HG03135 (cell line): ENCODE results near the gene SERPINC1.
"Not testable (repeated sequence)": the region's sequence is repeated elsewhere in the genome, so short reads cannot be mapped to it uniquely, and the experiment has no call there.

Source experiments
- ATAC-seq: cut with Tn5 transposase; IDR thresholded peaks from one replicate; pipeline ENCODE4 v1.9.1; 2021; ENCODE audit warnings: mild to moderate bottlenecking, moderate library complexity; ENCODE audit not compliant: unreplicated experiment

Gene SERPINC1

GRCh38 chr1:173917149-173917548 lies at the start of gene SERPINC1:
TSS of gene SERPINC1 (minus strand) at chr1:173917327. CDS start at chr1:173917259, 68 bp downstream.
- ATAC-seq = no peak

GRCh38 chr1:173965896-173966295 lies 48.8 kb upstream of the SERPINC1 start:
- not testable (repeated sequence) for ATAC-seq

GRCh38 chr1:173963477-173963876 lies 46.4 kb upstream of the SERPINC1 start:
- no peak for ATAC-seq

- no peak for ATAC-seq
Observed at GRCh38 chr1:173960625-173961024, 43.5 kb upstream of the SERPINC1 start.

GRCh38 chr1:173954179-173954578 lies 37.1 kb upstream of the SERPINC1 start:
- ATAC-seq = no peak

- ATAC-seq = no peak
Observed at GRCh38 chr1:173948594-173948993, 31.5 kb upstream of the SERPINC1 start.

GRCh38 chr1:173946380-173946921 lies 29.3 kb upstream of the SERPINC1 start:
- no peak for ATAC-seq

GRCh38 chr1:173937062-173937461 lies 19.9 kb upstream of the SERPINC1 start:
- no peak for ATAC-seq

GRCh38 chr1:173934440-173934839 lies 17.3 kb upstream of the SERPINC1 start:
- no peak for ATAC-seq

GRCh38 chr1:173930541-173930940 lies 13.4 kb upstream of the SERPINC1 start:
- ATAC-seq = not testable (repeated sequence)

- ATAC-seq = no peak
Observed at GRCh38 chr1:173925306-173926242, 8.4 kb upstream of the SERPINC1 start.

- ATAC-seq = no peak
Observed at GRCh38 chr1:173920861-173921260, 3.7 kb upstream of the SERPINC1 start.

GRCh38 chr1:173917635-173918493 lies 737 bp upstream of the SERPINC1 start:
- ATAC-seq = no peak

- ATAC-seq = no peak
Observed at GRCh38 chr1:173916667-173917066, 460 bp downstream of the SERPINC1 start.

GRCh38 chr1:173915596-173915995 lies 1.5 kb downstream of the SERPINC1 start:
- no peak for ATAC-seq

- ATAC-seq = no peak
Observed at GRCh38 chr1:173914366-173914871, 2.7 kb downstream of the SERPINC1 start.

- no peak for ATAC-seq
Observed at GRCh38 chr1:173913111-173913510, 4.0 kb downstream of the SERPINC1 start.

- no peak for ATAC-seq
Observed at GRCh38 chr1:173903827-173904531, 13.1 kb downstream of the SERPINC1 start.

- no peak for ATAC-seq
Observed at GRCh38 chr1:173900992-173901391, 16.1 kb downstream of the SERPINC1 start.

- ATAC-seq = no peak
Observed at GRCh38 chr1:173900427-173900826, 16.7 kb downstream of the SERPINC1 start.
